ENCODE data around the gene TXK. TPM values are rescaled to one million over a fixed set of nuclear protein-coding genes. Genes with fewer than 3 reads are reported as not detected.
"Not testable (repeated sequence)": the region's sequence is repeated elsewhere in the genome, so short reads cannot be mapped to it uniquely, and the experiment has no call there.

The TXK gene
- total and polyA plus RNA-seq, 12 donors: 0.55 to 4.9 (median 1.4) TPM

DNA sequence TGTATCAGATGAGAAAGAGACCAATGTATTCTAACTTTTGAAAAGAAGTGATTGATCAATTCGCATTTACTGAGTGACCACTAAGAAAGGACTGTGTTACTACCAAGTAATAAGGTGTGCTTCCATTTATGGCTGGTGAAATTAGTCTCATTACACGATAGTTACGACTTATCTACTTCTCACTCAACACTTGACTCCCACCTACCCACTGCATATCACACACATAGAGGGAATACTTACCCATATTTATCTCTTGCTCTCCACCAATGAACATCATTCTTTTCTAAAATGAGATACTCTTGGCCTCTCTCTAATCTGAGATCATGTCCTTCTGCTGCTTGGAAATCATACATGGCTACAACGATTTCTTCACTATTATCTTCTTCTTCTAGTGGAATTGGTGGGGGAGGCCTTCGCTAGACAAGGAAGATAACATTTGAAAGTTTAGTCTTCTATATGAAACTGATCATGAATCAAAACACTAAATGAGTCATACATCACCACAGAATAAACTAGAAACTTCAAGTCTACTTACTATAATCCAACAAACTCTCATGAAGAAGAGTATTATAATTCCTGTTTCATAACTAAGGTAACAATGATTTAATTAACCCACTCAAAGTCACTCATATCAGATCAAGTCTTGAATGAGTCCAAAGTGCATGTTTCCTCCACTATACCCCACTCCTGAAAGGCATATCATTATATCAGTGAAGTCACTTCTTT, 33.7 kb upstream of the TXK start:
- H3K4me1 ChIP-seq (replicated peaks in 1 of 2): no peaks in the 10 kb centered on the region
- 79 to 94% (median 82%) methylated on average over 5 of the region's 5 CpGs for WGBS, 4 donors
- H3K9me3 ChIP-seq (replicated peaks in 1 of 3): no peaks in the 10 kb centered on the region
- no peak overlapping the region for H3K27ac ChIP-seq
- no peaks in the 10 kb centered on the region for H3K36me3 ChIP-seq (replicated peaks in 1 of 2)
- H3K27me3 ChIP-seq: no peaks in the 10 kb centered on the region
- no peak for DNase-seq
- intact Hi-C loops (cut with DNase I): no loop called here
- no peak overlapping the region for H3K4me3 ChIP-seq
- TF ChIP-seq, protein P1, sequence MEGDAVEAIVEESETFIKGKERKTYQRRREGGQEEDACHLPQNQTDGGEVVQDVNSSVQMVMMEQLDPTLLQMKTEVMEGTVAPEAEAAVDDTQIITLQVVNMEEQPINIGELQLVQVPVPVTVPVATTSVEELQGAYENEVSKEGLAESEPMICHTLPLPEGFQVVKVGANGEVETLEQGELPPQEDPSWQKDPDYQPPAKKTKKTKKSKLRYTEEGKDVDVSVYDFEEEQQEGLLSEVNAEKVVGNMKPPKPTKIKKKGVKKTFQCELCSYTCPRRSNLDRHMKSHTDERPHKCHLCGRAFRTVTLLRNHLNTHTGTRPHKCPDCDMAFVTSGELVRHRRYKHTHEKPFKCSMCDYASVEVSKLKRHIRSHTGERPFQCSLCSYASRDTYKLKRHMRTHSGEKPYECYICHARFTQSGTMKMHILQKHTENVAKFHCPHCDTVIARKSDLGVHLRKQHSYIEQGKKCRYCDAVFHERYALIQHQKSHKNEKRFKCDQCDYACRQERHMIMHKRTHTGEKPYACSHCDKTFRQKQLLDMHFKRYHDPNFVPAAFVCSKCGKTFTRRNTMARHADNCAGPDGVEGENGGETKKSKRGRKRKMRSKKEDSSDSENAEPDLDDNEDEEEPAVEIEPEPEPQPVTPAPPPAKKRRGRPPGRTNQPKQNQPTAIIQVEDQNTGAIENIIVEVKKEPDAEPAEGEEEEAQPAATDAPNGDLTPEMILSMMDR (IDR thresholded peaks at IDR 0.05): no peak
- no peak for TF ChIP-seq POLR2A (IDR thresholded peaks at IDR 0.05)

DNA sequence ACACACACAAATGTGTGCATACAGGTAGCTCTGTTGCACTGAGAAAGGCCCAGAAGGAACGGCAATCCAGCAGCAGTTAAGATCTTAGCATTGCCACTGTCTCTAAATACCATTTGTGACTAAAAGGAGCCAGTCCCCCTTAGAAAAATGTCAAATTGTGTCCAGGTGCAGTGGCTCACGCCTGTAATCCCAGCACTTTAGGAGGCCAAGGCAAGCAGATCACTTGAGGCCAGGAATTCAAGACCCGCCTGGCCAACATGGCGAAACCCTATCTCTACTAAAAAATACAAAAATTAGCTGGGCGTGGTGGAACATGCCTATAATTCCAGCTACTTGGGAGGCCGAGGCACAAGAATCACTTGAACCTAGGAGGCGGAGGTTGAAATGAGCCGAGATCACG, 30.5 kb upstream of the TXK start:
- 94 to 95% (median 95%) methylated on average over 9 of the region's 9 CpGs for WGBS, 4 donors
- intact Hi-C loops (cut with DNase I); DNase-seq: not testable (repeated sequence)

DNA sequence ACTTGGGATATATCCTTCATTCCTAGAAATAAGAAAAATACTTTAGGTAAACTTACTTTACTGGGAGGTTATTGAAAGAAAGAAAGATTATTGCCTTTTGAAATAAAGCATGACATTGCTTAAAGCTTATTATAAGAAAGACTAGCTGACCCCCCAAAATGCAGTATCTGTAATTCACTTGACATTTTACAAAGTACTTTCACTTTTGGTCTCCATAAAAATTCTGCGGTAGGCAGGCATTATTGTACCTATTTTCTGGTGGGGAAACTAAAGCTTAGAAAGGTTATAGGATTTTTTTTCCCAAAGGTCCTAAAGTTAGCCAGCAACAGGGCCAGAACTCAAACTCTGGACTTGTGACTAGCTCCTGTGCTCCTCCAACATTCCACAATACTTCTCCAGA, 29.7 kb upstream of the TXK start:
- WGBS, 4 donors: 73 to 84% (median 78%) methylated on average over 1 of the region's 1 CpG
- intact Hi-C loops (cut with DNase I): no loop called here
- H3K4me3 ChIP-seq: no peak overlapping the region

More for the DNA sequence above, 30.5 kb upstream of the TXK start:
- H3K27ac ChIP-seq; H3K27me3 ChIP-seq; H3K36me3 ChIP-seq (replicated peaks in 1 of 2); H3K9me3 ChIP-seq (replicated peaks in 1 of 3); H3K4me3 ChIP-seq; H3K4me1 ChIP-seq (replicated peaks in 1 of 2): not testable (repeated sequence)

DNA sequence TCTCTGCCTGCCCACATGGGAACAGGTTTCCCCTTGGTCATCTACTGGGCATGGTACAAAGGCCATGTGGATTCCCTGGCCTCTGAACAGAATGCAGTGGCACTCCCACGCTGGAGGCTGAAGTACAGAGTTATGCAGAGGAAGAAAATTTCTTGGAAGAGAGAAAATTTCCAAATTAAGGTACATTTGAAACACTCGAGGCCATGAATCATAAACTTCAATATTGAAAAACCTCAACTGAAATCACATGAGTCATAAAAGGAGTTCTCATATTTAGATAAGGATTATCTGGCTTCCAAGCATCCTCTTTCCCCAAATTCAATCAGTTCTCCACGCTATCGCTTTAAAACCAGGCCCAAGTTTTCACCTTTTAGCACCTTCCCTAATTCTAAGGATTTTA, 28.1 kb upstream of the TXK start:
- H3K9me3 ChIP-seq (replicated peaks in 1 of 3): no peaks in the 10 kb centered on the region
- no peaks in the 10 kb centered on the region for H3K27me3 ChIP-seq
- intact Hi-C loops (cut with DNase I): no loop called here
- 43 to 63% (median 54%) methylated on average over 4 of the region's 4 CpGs for WGBS, 4 donors
- H3K4me1 ChIP-seq (replicated peaks in 1 of 2): no peaks in the 10 kb centered on the region
- H3K36me3 ChIP-seq (replicated peaks in 1 of 2): no peaks in the 10 kb centered on the region
- H3K27ac ChIP-seq: peak overlapping the region in 2 of 5 donors; percentile 7 to 41
- H3K4me3 ChIP-seq: no peak overlapping the region
- DNase-seq: peak in 1 of 7 donors; percentile 14
- TF ChIP-seq POLR2A (IDR thresholded peaks at IDR 0.05): no peak
- TF ChIP-seq, protein P1 (IDR thresholded peaks at IDR 0.05): no peak

More for the DNA sequence above, 29.7 kb upstream of the TXK start:
- H3K27ac ChIP-seq: no peak overlapping the region
- no peaks in the 10 kb centered on the region for H3K9me3 ChIP-seq (replicated peaks in 1 of 3)
- no peak for DNase-seq
- no peaks in the 10 kb centered on the region for H3K36me3 ChIP-seq (replicated peaks in 1 of 2)
- H3K4me1 ChIP-seq (replicated peaks in 1 of 2): no peaks in the 10 kb centered on the region
- TF ChIP-seq, protein P1 (IDR thresholded peaks at IDR 0.05): no peak
- no peak for TF ChIP-seq POLR2A (IDR thresholded peaks at IDR 0.05)
- no peaks in the 10 kb centered on the region for H3K27me3 ChIP-seq

DNA sequence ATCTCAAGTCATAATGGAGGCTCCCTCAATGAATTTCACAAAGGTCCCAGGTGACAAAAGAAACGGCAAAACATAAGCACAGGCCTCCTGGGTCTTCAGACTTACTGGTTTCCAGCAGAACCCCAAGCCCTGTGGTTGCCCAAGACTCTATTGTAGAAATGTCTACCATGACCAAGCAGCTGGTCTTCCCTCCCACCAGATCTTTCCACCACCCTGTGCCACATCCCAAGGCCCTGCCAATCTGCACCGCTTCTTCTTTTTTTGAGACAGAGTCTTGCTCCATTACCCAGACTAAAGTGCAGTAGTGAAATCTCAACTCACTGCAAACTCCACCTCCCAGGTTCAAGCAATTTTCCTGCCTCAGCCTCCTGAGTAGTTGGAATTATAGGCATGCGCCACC, 23.2 kb upstream of the TXK start:
- 79 to 100% (median 81%) methylated on average over 3 of the region's 3 CpGs for WGBS, 4 donors
- H3K4me1 ChIP-seq (replicated peaks in 1 of 2): no peaks in the 10 kb centered on the region
- no peak overlapping the region for H3K27ac ChIP-seq
- intact Hi-C loops (cut with DNase I): no loop called here
- DNase-seq: no peak
- no peaks in the 10 kb centered on the region for H3K27me3 ChIP-seq
- no peak overlapping the region for H3K4me3 ChIP-seq
- peaks cover 0 to 3% of the 10 kb centered on the region in 2 donors for H3K36me3 ChIP-seq (replicated peaks in 1 of 2)
- TF ChIP-seq POLR2A (IDR thresholded peaks at IDR 0.05): no peak
- TF ChIP-seq, protein P1 (IDR thresholded peaks at IDR 0.05): no peak
- peaks cover 0 to 7% (median 5%) of the 10 kb centered on the region in 3 donors for H3K9me3 ChIP-seq (replicated peaks in 1 of 3)
